Endodermal cell (in vitro differentiated cells): Measurements from ENCODE around the gene UBE2V1. TPM values are rescaled to one million over a fixed set of nuclear protein-coding genes. Genes with fewer than 3 reads are reported as not detected.

Experiments used
- DNase-seq: peaks from one replicate; pipeline ENCODE4 v3.0.0-alpha.2; 2017
- H3K27ac ChIP-seq: 2 replicates; pipeline ENCODE4 v1.5.1; 2013; ENCODE audit warnings: mild to moderate bottlenecking, low read depth, low read length, moderate library complexity
- H3K27me3 ChIP-seq: 2 replicates; pipeline ENCODE4 v1.6.1; 2013; ENCODE audit warnings: mild to moderate bottlenecking, low read length, moderate library complexity; ENCODE audit not compliant: insufficient read depth, control insufficient read depth, poor library complexity, severe bottlenecking
- H3K36me3 ChIP-seq: 2 replicates; pipeline ENCODE4 v1.7.0; 2013; ENCODE audit warnings: mild to moderate bottlenecking, low read length, moderate library complexity; ENCODE audit not compliant: control insufficient read depth, insufficient read depth
- H3K4me1 ChIP-seq: one replicate; pipeline ENCODE4 v1.7.0; 2013; ENCODE audit warnings: low read length; ENCODE audit not compliant: control insufficient read depth, insufficient read depth
- H3K4me3 ChIP-seq: 2 replicates; pipeline ENCODE4 v1.5.1; 2013; ENCODE audit warnings: mild to moderate bottlenecking, low read length, moderate library complexity
- H3K9ac ChIP-seq: 2 replicates; pipeline ENCODE4 v1.6.1; 2013; ENCODE audit warnings: mild to moderate bottlenecking, low read length, moderate library complexity; ENCODE audit not compliant: poor library complexity, severe bottlenecking; ENCODE audit errors: extremely low read depth
- H3K9me3 ChIP-seq: 2 replicates; pipeline ENCODE4 v1.6.1; 2013; ENCODE audit warnings: mild to moderate bottlenecking, low read length, moderate library complexity; ENCODE audit not compliant: control insufficient read depth
- H3K27ac Mint-ChIP-seq: 2 replicates; pipeline ENCODE4 v1.8.0; 2020; ENCODE audit warnings: mixed read lengths
- H3K27me3 Mint-ChIP-seq: 2 replicates; pipeline ENCODE4 v1.8.0; 2021; ENCODE audit warnings: mild to moderate bottlenecking, mixed read lengths; ENCODE audit not compliant: insufficient read depth
- H3K36me3 Mint-ChIP-seq: 2 replicates; pipeline ENCODE4 v1.8.0; 2020; ENCODE audit warnings: low read depth, mixed read lengths
- H3K4me1 Mint-ChIP-seq: 2 replicates; pipeline ENCODE4 v1.8.0; 2020; ENCODE audit warnings: mixed read lengths
- H3K4me3 Mint-ChIP-seq: 2 replicates; pipeline ENCODE4 v1.8.0; 2020; ENCODE audit warnings: mild to moderate bottlenecking, moderate library complexity, mixed read lengths
- H3K9me3 Mint-ChIP-seq: 2 replicates; pipeline ENCODE4 v1.8.0; 2020; ENCODE audit warnings: mild to moderate bottlenecking, mixed read lengths
- WGBS, 2 experiments: methylation state at CpG; one replicate each; pipeline versions ENCODE4 v1.1.5 to v1.1.7; 2013; ENCODE audit warnings: missing lambda C conversion rate in 2 of 2, mixed read lengths in 1 of 2; ENCODE audit not compliant: insufficient coverage in 1 of 2, insufficient read length in 1 of 2; 5-methylcytosine and 5-hydroxymethylcytosine counted together
- total RNA-seq, 2 donors: library from RNA; stranded (reverse); fragmentation: NEBNext Ultra II Directional in 1 of 2; extraction: Animal tissue kit (Norgen Biotek cat#: 25700) in 1 of 2; gene quantifications; 2 replicates in 1 of 2; 3 replicates in 1 of 2; pipeline ENCODE4 v1.2.1, GENCODE V29; 2021
- TF ChIP-seq, protein P1 (sequence below): fragments of 200-600 bp; sonication (generic); conservative IDR thresholded peaks from 2 replicates; pipeline ENCODE4 v1.5.0; 2021; ENCODE audit warnings: antibody characterized with exemption, mild to moderate bottlenecking

The UBE2V1 gene
- total RNA-seq, 2 donors from 2014 or later = 165 to 168 TPM

DNA sequence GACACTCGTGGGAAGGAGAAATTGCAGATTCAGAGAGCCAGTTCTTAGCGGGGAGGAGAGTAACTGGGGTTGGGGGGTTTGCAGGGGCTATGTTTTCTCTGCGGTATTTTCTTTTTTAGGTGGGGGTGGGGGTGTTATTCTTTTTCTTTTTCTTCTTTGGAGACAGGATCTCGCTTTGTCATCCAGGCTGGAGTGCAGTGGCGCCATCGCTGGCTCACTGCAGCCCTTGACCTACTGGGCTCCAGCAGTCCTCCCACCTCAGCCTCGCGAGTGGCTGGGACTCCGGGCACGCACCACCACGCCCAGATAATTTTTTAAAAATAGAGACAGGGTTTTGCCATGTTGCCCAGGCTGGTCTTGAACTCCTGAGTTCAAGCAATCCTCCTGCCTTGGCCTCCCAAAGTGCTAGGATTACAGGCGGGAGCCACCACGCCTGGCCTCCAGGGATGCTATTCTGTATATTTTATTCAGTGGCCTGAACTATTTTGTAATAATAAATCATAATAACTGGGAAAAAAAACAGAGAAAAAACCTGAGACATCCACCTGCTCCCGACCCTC lies 57.3 kb downstream of the UBE2V1 start:
- Histone ChIP-seq H3K27ac (no peak overlapping the region), H3K4me3 (no peak overlapping the region), H3K27me3 (no peaks in the 10 kb centered on the region), H3K4me1 (peaks cover 3% of the 10 kb centered on the region), H3K36me3 (no peaks in the 10 kb centered on the region), H3K9me3 (no peaks in the 10 kb centered on the region), H3K9ac (no peak overlapping the region)
- Mint-ChIP-seq H3K27ac (no peak overlapping the region), H3K27me3 (no peaks in the 10 kb centered on the region), H3K4me1 (peaks cover 5% of the 10 kb centered on the region), H3K4me3 (no peak overlapping the region), H3K36me3 (no peaks in the 10 kb centered on the region), H3K9me3 (peaks cover 2% of the 10 kb centered on the region)
- WGBS, 2 experiments = 83 to 89% methylated on average over 6 to 13 of the region's 14 CpGs
- DNase-seq = peak; percentile 54
- TF ChIP-seq, protein P1, sequence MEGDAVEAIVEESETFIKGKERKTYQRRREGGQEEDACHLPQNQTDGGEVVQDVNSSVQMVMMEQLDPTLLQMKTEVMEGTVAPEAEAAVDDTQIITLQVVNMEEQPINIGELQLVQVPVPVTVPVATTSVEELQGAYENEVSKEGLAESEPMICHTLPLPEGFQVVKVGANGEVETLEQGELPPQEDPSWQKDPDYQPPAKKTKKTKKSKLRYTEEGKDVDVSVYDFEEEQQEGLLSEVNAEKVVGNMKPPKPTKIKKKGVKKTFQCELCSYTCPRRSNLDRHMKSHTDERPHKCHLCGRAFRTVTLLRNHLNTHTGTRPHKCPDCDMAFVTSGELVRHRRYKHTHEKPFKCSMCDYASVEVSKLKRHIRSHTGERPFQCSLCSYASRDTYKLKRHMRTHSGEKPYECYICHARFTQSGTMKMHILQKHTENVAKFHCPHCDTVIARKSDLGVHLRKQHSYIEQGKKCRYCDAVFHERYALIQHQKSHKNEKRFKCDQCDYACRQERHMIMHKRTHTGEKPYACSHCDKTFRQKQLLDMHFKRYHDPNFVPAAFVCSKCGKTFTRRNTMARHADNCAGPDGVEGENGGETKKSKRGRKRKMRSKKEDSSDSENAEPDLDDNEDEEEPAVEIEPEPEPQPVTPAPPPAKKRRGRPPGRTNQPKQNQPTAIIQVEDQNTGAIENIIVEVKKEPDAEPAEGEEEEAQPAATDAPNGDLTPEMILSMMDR = no peak

GRCh38 chr20:50054626-50055511 lies 58.1 kb downstream of the UBE2V1 start:
- Histone ChIP-seq H3K27ac (no peak overlapping the region), H3K36me3 (no peaks in the 10 kb centered on the region), H3K4me1 (peaks cover 3% of the 10 kb centered on the region), H3K27me3 (no peaks in the 10 kb centered on the region), H3K9me3 (no peaks in the 10 kb centered on the region), H3K4me3 (no peak overlapping the region), H3K9ac (no peak overlapping the region)
- Mint-ChIP-seq H3K27ac (no peak overlapping the region), H3K27me3 (no peaks in the 10 kb centered on the region), H3K4me3 (no peak overlapping the region), H3K4me1 (peaks cover 5% of the 10 kb centered on the region), H3K36me3 (no peaks in the 10 kb centered on the region), H3K9me3 (peaks cover 2% of the 10 kb centered on the region)
- 63 to 77% methylated on average over 23 to 34 of the region's 34 CpGs for WGBS, 2 experiments
- peak; percentile 56 for DNase-seq
- TF ChIP-seq, protein P1 = no peak

- peak overlapping the region; percentile 30 for H3K27ac Mint-ChIP-seq
- Histone ChIP-seq H3K4me1 (peaks cover 3% of the 10 kb centered on the region), H3K9ac (no peak overlapping the region), H3K4me3 (no peak overlapping the region), H3K36me3 (no peaks in the 10 kb centered on the region), H3K27ac (no peak overlapping the region), H3K9me3 (no peaks in the 10 kb centered on the region), H3K27me3 (no peaks in the 10 kb centered on the region)
- no peaks in the 10 kb centered on the region for H3K27me3 Mint-ChIP-seq
- 88 to 89% methylated on average over 5 of the region's 5 CpGs for WGBS, 2 experiments
- H3K36me3 Mint-ChIP-seq = no peaks in the 10 kb centered on the region
- H3K9me3 Mint-ChIP-seq = peaks cover 2% of the 10 kb centered on the region
- H3K4me3 Mint-ChIP-seq = no peak overlapping the region
- peaks cover 5% of the 10 kb centered on the region for H3K4me1 Mint-ChIP-seq
- TF ChIP-seq, protein P1 = no peak
- peak; percentile 73 for DNase-seq
These were observed 58.8 kb downstream of the UBE2V1 start for GRCh38 chr20:50054231-50054547.
